GM12801 (cell line): ENCODE data around the gene GJC2.

Experiments used
- CTCF ChIP-seq: IDR thresholded peaks from one replicate; pipeline ENCODE4 v1.5.1; 2011; ENCODE audit warnings: control low read depth; ENCODE audit not compliant: insufficient read length; ENCODE audit errors: extremely low read depth

GJC2 gene

GRCh38 chr1:228139406-228139930 lies 10.3 kb upstream of the GJC2 start:
- no peak for TF ChIP-seq CTCF

GRCh38 chr1:228139931-228140723 lies 9.6 kb upstream of the GJC2 start, which contains the start of gene GUK1:
TSS of gene GUK1 (plus strand) at chr1:228140279. CDS start at chr1:228140303, 24 bp downstream.
- TF ChIP-seq CTCF: no peak

GRCh38 chr1:228140724-228141225 lies 9.0 kb upstream of the GJC2 start:
- no peak for TF ChIP-seq CTCF

GRCh38 chr1:228141226-228142044 lies 8.3 kb upstream of the GJC2 start:
- no peak for TF ChIP-seq CTCF

- TF ChIP-seq CTCF: no peak
Measured at GRCh38 chr1:228142155-228142691, 7.5 kb upstream of the GJC2 start.

GRCh38 chr1:228142701-228143136 lies 7.0 kb upstream of the GJC2 start:
- no peak for TF ChIP-seq CTCF
